GM12878 (cell line): ENCODE measurements around the gene COL9A3. TPM values are rescaled to one million over a fixed set of nuclear protein-coding genes. Genes with fewer than 3 reads are reported as not detected.
A peak's percentile ranks its signal among the peaks of the same experiment; 100 is the strongest.

ENCODE experiments used
- ATF7 ChIP-seq: fragments of 450-650 bp; IDR thresholded peaks from 2 replicates; pipeline ENCODE4 v1.6.1; 2016; ENCODE audit warnings: low read depth, mild to moderate bottlenecking
- BACH1 ChIP-seq: fragments of 450-650 bp; IDR thresholded peaks from 2 replicates; pipeline ENCODE4 v1.6.1; 2017; ENCODE audit warnings: mild to moderate bottlenecking, borderline replicate concordance
- BCLAF1 ChIP-seq: fragments of 450-650 bp; IDR thresholded peaks from 2 replicates; pipeline ENCODE4 v1.6.1; 2017; ENCODE audit warnings: antibody characterized with exemption, mild to moderate bottlenecking, moderate library complexity
- CREB1 ChIP-seq: IDR thresholded peaks from 2 replicates; pipeline ENCODE4 v1.6.1; 2012; ENCODE audit warnings: low read depth, mild to moderate bottlenecking, inconsistent platforms
- DPF2 ChIP-seq: fragments of 450-650 bp; IDR thresholded peaks from 2 replicates; pipeline ENCODE4 v1.6.1; 2017; ENCODE audit warnings: mild to moderate bottlenecking
- ETV6 ChIP-seq, 2 experiments: fragments of 450-650 bp in 1 of 2; IDR thresholded peaks in 1 of 2; conservative IDR thresholded peaks in 1 of 2; 2 replicates each; pipeline ENCODE4 v1.6.1; 2014; ENCODE audit warnings: antibody characterized with exemption in 1 of 2, borderline replicate concordance in 1 of 2, low read depth in 1 of 2, mild to moderate bottlenecking in 1 of 2, moderate library complexity in 1 of 2
- MAX ChIP-seq: IDR thresholded peaks from 2 replicates; pipeline ENCODE4 v1.6.1; 2012; ENCODE audit warnings: low read depth, low read length, improper control_type of control experiment
- NFXL1 ChIP-seq: fragments of 450-650 bp; IDR thresholded peaks from 2 replicates; pipeline ENCODE4 v1.6.1; 2017; ENCODE audit warnings: antibody characterized with exemption, mild to moderate bottlenecking, borderline replicate concordance
- PAX5 ChIP-seq: IDR thresholded peaks from 2 replicates; pipeline ENCODE4 v1.6.1; 2011; ENCODE audit warnings: low read depth, low read length, borderline replicate concordance
- RELA ChIP-seq: fragments of 450-650 bp; IDR thresholded peaks from 2 replicates; pipeline ENCODE4 v1.8.0; 2014; ENCODE audit warnings: borderline replicate concordance; ENCODE audit not compliant: partially characterized antibody
- SIX5 ChIP-seq: IDR thresholded peaks from 2 replicates; pipeline ENCODE4 v1.6.1; 2011; ENCODE audit warnings: mild to moderate bottlenecking, low read depth, low read length, moderate library complexity; ENCODE audit not compliant: severe bottlenecking
- ZBTB40 ChIP-seq: fragments of 450-650 bp; IDR thresholded peaks from 2 replicates; pipeline ENCODE4 v1.6.1; 2016; ENCODE audit warnings: mild to moderate bottlenecking, moderate library complexity, borderline replicate concordance
- polyA plus RNA-seq, 11 experiments: library from polyadenylated mRNA; depleted of rRNA in 4 of 11; unstranded in 6 of 11; stranded (reverse) in 5 of 11; fragments of >200 nt; fragmentation: Nextera tagmentation in 4 of 11; fragmentation: Illumina TruSeq in 1 of 11; extraction: Ambion mirVana in 4 of 11; extraction: Trizol in 1 of 11; gene quantifications; 1 replicate in 1 of 11; 2 replicates in 10 of 11; pipeline versions ENCODE4 v1.2.1 to v1.2.3, GENCODE V29; 2011 to 2016; ENCODE audit warnings: inconsistent platforms in 2 of 11, missing spikeins in 2 of 11, low read depth in 1 of 11
- total RNA-seq, 4 experiments: library from RNA; depleted of rRNA in 3 of 4; stranded (reverse); fragments of >200 nt in 3 of 4; fragmentation: Illumina TruSeq in 1 of 4; extraction: Trizol in 1 of 4; gene quantifications; 2 replicates each; pipeline versions ENCODE4 v1.2.1 to v1.2.3, GENCODE V29; 2013 to 2021

Gene COL9A3
- total and polyA plus RNA-seq, 10 of the 15 experiments (the other 5 are each of a cell fraction or from before 2014, with no cell fraction given), result 0.09 to 1.7 (median 0.63) TPM; not detected in 1

- TF ChIP-seq ZBTB40 (no peak), NFXL1 (peak; percentile 85; the same call in 1 of the 2 replicates), ATF7 (no peak), BACH1 (peak; percentile 43; the same call in 1 of the 2 replicates), MAX (peak; percentile 42; the same call in 1 of the 2 replicates), PAX5 (0 out of 2 replicates have a peak, but pooled peaks have one; percentile 16), RELA (no peak), ETV6 (conservative IDR thresholded peaks at IDR 0.05 in 1 of 2, IDR thresholded peaks at IDR 0.05 in 1 of 2; ENCODE audit: borderline replicate concordance in 1 of 2, low read depth in 1 of 2) (peak in 1 of 2 experiments; percentile 70; a peak in 2 of 4 replicates), CREB1 (peak; percentile 40; the same call in 1 of the 2 replicates), DPF2 (peak; percentile 77), BCLAF1 (no peak), SIX5 (no peak)
- TF ChIP-seq, all 136 proteins: peak for 21
These were observed 12.2 kb upstream of the COL9A3 start, which contains the start of gene OGFR (continued) for GRCh38 chr20:62804627-62805154.
